Right cardiac atrium (tissue), 5 donors: ENCODE data around the gene MMP15. TPM values are rescaled to one million over a fixed set of nuclear protein-coding genes. Genes with fewer than 3 reads are reported as not detected.
A peak's percentile ranks its signal among the peaks of the same experiment; 100 is the strongest.
"Not testable (repeated sequence)": the region's sequence is repeated elsewhere in the genome, so short reads cannot be mapped to it uniquely, and the experiment has no call there.

ENCODE experiments used
- ATAC-seq, 2 donors: fragments of 200-7000 bp; cut with Tn5 transposase; one replicate each; pipeline versions ENCODE4 v1.8.0 to v1.9.1; 2020; ENCODE audit warnings: moderate library complexity in 2 of 2, mild to moderate bottlenecking in 1 of 2
- DNase-seq, 3 donors: peaks; one replicate each; pipeline ENCODE4 v3.0.0-alpha.2; 2020
- H3K27ac ChIP-seq: one replicate; pipeline ENCODE4 v1.5.1; 2013; ENCODE audit warnings: mild to moderate bottlenecking, low read length, control low read depth, moderate library complexity
- H3K27me3 ChIP-seq: one replicate; pipeline ENCODE4 v1.6.1; 2013; ENCODE audit not compliant: control insufficient read depth, insufficient read depth
- H3K4me1 ChIP-seq: one replicate; pipeline ENCODE4 v1.6.1; 2013; ENCODE audit warnings: low read length; ENCODE audit not compliant: control insufficient read depth, insufficient read depth
- H3K4me3 ChIP-seq: one replicate; pipeline ENCODE4 v1.5.1; 2013; ENCODE audit warnings: low read length, control low read depth
- H3K9me3 ChIP-seq: one replicate; pipeline ENCODE4 v1.6.1; 2013; ENCODE audit warnings: low read length; ENCODE audit not compliant: control insufficient read depth
- whole genome bisulfite sequencing: extraction: QIAGEN DNeasy Blood & Tissue Kit; methylation state at CpG from one replicate; pipeline ENCODE4 v1.1.7; 2013; 5-methylcytosine and 5-hydroxymethylcytosine counted together
- intact Hi-C, 4 donors: fragments of 100-400 bp; cut with DNase I; formaldehyde crosslinking; loops; one replicate each; pipeline versions ENCODE4 v1.11.0 to v1.14.0; 2022 to 2023
- polyA plus RNA-seq: library from polyadenylated mRNA; stranded (reverse); fragments of 200-250 nt; gene quantifications from one replicate; pipeline ENCODE4 v1.2.3, GENCODE V29; 2013
- total RNA-seq, 4 donors: library from RNA; stranded (reverse); fragmentation: NEBNext Ultra II Directional; extraction: Animal tissue kit (Norgen Biotek cat#: 25700); gene quantifications; one replicate each; pipeline ENCODE4 v1.2.1, GENCODE V29; 2021
- donor health status: healthy with polysubstance abuse.
- donor health status: DM: no; HTN: yes; CAD: no.
- donor health status: DM: no; HTN: no; CAD: no.
- donor health status: DM: no; HTN: yes; CAD: no; lungs with severe emphysema.
- donor health status: DM: yes; HTN: yes; CAD: no.

Gene MMP15
- total and polyA plus RNA-seq, 5 donors: 41.2 to 72.6 (median 61.0) TPM

DNA sequence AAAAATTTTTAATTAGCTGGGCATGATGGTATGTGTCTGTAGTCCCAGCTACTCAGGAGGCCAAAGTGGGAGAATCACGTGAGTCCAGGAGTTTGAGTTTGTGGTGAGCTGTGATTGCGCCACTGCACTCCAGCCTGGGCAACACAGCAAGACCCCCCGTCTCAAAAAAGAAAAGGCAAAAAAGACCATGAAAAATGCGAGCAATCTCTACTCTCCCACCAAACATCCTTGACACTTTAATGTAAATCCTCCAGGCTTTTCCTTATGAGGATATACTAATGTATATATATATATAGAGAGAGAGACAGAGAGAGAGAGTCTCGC, 28.1 kb downstream of the MMP15 start:
- H3K9me3 ChIP-seq: no peaks in the 10 kb centered on the region
- H3K27ac ChIP-seq: no peak overlapping the region
- no peaks in the 10 kb centered on the region for H3K27me3 ChIP-seq
- ATAC-seq (no peak), DNase-seq (no peak)
- H3K4me3 ChIP-seq: no peak overlapping the region
- 95% methylated on average over 5 of the region's 5 CpGs for WGBS
- intact Hi-C loops: no loop called here
- H3K4me1 ChIP-seq: no peaks in the 10 kb centered on the region

DNA sequence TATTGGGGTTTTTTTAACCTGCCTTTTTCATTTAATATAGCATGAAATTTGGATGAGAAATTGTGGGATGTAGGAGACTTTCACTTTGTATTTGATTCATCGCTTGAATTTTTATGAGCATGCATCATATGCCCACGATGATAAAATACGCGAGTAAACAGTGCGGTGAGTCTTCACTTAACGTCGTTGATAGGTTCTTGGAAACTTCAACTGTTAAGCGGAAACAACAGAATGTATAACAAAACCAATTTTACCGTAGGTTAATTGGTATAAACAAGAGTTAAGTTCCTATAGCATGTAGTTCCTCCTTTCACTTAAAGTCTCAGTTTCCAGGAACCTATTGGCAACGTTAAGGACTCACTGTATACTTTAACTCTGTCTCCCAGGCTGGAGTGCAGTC, 28.7 kb downstream of the MMP15 start:
- ATAC-seq: no peak
- intact Hi-C loops: no loop called here
- no peaks in the 10 kb centered on the region for H3K27me3 ChIP-seq

DNA sequence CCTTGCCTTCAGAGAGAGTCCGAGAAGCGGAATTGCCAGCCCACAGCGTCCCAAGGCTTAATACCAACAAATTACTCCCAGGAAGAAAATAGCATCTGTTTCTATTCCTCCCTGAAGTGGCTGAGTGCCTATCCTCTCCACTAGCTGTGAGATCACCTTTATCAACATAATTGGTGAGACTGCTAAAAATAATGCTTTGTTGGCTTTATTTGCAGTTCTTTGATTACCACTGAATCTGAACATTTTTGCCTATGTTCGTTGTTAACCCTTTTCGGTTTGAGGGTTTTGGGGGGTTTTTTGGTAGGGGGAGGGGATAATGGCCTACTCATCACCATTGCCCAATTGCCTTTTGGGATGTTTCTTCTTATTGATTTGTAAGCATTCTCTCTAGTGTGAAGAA, 31.0 kb downstream of the MMP15 start:
- Histone ChIP-seq H3K9me3 (no peaks in the 10 kb centered on the region), H3K27ac (no peak overlapping the region), H3K27me3 (no peaks in the 10 kb centered on the region), H3K4me1 (no peaks in the 10 kb centered on the region), H3K4me3 (no peak overlapping the region)
- intact Hi-C loops: no loop called here
- WGBS: 48% methylated on average over 5 of the region's 5 CpGs
- no peak for ATAC-seq
- DNase-seq: no peak

More for the DNA sequence above, 28.7 kb downstream of the MMP15 start:
- H3K9me3 ChIP-seq: no peaks in the 10 kb centered on the region
- WGBS: 71% methylated on average over 10 of the region's 10 CpGs
- no peak overlapping the region for H3K27ac ChIP-seq
- no peak for DNase-seq
- H3K4me1 ChIP-seq: no peaks in the 10 kb centered on the region
- H3K4me3 ChIP-seq: no peak overlapping the region

DNA sequence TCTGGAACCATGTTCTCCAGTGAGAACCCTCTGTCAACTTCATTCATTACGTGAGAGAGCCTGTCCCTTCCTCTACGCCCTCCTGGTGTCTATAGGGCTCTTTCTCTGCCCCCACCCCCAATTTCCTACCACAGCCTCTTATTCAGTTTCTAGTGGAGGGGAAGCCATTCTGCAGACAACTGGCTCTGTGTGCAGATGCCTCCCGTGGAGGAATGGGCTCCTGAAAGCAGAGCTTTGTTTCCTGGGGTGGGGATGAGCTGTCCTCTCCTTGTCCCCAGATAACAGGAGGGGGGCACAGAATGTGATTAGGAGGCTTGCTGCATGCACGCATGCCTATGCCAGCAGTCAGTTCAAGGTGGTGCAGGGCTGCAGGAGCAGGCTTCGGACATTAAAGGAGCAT, 31.6 kb downstream of the MMP15 start:
- no peaks in the 10 kb centered on the region for H3K9me3 ChIP-seq
- H3K27ac ChIP-seq: no peak overlapping the region
- DNase-seq: no peak
- intact Hi-C loops: no loop called here
- 59% methylated on average over 5 of the region's 5 CpGs for WGBS
- no peaks in the 10 kb centered on the region for H3K4me1 ChIP-seq
- no peaks in the 10 kb centered on the region for H3K27me3 ChIP-seq
- no peak for ATAC-seq
- no peak overlapping the region for H3K4me3 ChIP-seq

DNA sequence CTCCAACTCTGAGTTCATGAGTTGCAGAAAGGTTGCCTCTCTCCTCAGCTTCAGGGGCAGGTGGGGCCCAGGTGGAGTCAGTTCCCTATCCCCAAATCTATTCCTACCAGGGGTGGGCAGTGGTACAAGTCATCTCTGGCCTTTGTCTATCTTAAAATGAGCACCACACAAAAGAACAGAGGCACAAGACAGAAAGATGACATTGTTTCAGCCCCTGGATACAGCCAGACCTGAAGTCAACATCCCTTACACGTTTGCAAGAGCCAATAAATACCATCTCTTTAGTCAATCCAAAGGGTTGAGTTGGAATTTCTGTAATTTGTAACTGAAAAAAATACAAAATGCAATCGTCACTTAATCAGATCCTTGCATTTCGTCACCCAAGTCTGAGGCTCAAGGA, 32.2 kb downstream of the MMP15 start:
- no peak overlapping the region for H3K27ac ChIP-seq
- no peaks in the 10 kb centered on the region for H3K27me3 ChIP-seq
- ATAC-seq: no peak
- no peaks in the 10 kb centered on the region for H3K9me3 ChIP-seq
- no peaks in the 10 kb centered on the region for H3K4me1 ChIP-seq
- 78% methylated on average over 3 of the region's 3 CpGs for WGBS
- no peak for DNase-seq
- no peak overlapping the region for H3K4me3 ChIP-seq
- intact Hi-C loops: no loop called here

DNA sequence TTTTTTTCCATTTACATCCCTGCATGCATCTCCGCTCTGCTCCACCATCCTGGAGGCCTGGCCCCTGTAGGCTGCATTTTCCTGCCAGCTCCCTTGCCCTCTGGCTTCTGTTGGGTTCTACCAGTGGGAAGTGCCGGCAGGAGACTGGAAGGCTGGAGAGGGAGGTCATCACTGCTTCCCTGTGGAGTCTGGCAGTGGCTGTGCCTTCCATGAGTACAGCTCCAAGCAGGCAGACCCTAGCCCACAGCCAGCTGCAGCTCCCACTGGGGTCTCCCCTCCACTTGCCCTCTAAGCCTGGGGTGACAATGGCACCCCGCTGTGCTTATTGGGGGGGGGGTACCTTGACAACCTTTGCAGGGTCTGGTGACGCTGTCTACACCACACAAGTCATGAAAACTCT, 37.3 kb downstream of the MMP15 start:
- ATAC-seq (peak in 1 of 2 donors; percentile 52), DNase-seq (no peak)
- Histone ChIP-seq H3K9me3 (no peaks in the 10 kb centered on the region), H3K4me3 (no peak overlapping the region), H3K27me3 (no peaks in the 10 kb centered on the region), H3K4me1 (no peaks in the 10 kb centered on the region), H3K27ac (no peak overlapping the region)
- 72% methylated on average over 4 of the region's 4 CpGs for WGBS
- intact Hi-C loops: no loop called here

DNA sequence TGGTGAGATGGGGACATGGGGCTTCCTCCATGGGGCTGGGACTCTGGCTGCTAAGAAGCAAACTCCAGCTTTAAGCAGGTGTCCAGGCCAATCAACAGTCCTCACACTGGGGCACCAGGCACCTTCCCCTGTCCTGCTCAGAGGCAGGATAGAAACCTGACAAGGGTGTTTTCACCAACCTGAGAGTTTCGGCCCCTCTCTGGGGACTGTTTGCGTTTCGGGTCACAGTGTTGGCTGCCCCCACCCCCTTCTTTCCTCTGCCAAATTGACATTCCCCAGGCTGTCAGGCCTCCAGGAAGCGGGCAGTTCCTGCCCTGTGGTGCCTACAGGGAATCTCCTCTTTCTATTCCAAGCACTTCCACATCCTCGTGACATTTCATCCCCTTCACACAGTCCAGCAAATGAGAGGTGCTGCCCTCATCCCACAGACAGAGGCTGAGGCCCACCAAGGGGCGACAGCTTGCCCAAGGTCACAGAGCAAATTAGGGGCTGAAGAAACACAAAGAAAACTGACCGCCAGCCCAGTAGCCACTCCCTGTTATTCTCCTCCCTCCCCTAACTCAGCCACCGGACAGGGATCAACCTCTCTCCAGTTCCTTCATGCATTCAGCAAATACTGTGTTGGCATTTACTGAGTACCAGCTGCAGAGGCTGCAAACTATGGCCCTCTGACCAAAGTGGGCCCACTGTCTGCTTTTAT, 38.0 kb downstream of the MMP15 start:
- intact Hi-C loops: no loop called here
- WGBS: 32% methylated on average over 8 of the region's 8 CpGs
- H3K4me1 ChIP-seq: no peaks in the 10 kb centered on the region
- no peaks in the 10 kb centered on the region for H3K27me3 ChIP-seq
- H3K9me3 ChIP-seq: no peaks in the 10 kb centered on the region
- DNase-seq (no peak), ATAC-seq (peak; percentile 67 to 75)
- no peak overlapping the region for H3K27ac ChIP-seq
- H3K4me3 ChIP-seq: no peak overlapping the region

DNA sequence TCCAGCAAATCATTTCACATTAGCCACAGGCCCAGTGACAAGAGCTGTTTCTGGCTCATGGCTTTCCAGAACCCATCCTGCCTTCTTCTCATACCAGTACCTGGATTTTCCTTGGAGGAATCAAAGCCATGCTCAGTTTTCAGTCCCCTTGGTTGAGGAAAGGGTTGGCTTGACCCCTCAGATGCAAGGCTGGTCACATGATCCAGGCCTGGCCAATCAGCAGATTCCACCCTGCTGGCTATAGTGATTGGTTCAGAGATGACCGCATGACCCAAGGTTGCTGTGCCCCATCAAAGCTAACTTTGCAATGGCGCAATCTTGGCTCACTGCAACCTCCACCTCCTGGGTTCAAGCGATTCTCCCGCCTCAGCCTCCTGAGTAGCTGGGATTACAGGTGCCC, 45.0 kb downstream of the MMP15 start:
- Histone ChIP-seq H3K9me3 (no peaks in the 10 kb centered on the region), H3K27ac (no peak overlapping the region), H3K4me1 (no peaks in the 10 kb centered on the region), H3K4me3 (no peak overlapping the region), H3K27me3 (no peaks in the 10 kb centered on the region)
- no peak for ATAC-seq
- DNase-seq: no peak
- WGBS: over 99% methylated on average over 4 of the region's 4 CpGs
- intact Hi-C loops: no loop called here

DNA sequence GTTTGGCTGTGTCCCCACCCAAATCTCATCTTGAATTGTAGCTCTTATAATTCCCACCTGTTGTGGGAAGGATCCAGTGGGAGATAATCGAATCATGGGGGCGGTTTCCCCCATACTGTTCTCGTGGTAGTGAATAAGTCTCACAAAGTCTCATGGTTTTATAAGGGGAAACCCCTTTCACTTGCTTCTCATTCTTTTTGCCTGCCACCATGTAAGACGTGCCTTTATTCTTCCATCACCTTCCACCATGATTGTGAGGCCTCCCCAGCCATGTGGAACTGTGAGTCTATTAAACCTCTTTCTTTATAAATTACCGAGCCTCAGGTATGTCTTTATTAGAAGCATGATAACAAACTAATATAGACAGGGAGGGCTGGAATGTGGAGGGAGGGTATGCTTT, 46.6 kb downstream of the MMP15 start:
- DNase-seq, H3K27ac ChIP-seq, intact Hi-C loops, H3K9me3 ChIP-seq, H3K4me3 ChIP-seq, H3K4me1 ChIP-seq, H3K27me3 ChIP-seq, ATAC-seq: not testable (repeated sequence)
- 89% methylated on average over 5 of the region's 5 CpGs for WGBS

DNA sequence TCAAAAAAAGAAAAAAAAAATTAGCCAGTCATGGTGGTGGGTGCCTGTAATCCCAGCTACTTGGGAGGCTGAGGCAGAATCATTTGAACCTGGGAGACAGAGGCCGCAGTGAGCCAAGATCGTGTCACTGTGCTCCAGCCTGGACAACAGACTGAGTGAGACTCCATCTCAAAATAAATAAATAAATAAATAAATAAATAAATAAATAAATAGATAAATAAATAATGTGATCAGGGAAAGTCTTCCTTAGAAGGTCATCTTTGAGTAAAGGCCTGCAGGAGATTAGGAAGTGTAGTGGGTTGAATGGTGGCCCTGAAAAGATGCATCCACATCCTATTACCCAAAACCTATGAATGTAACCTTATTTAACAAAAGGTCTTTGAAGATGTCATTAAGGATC, 47.5 kb downstream of the MMP15 start:
- DNase-seq, H3K9me3 ChIP-seq, H3K4me1 ChIP-seq, ATAC-seq, H3K27me3 ChIP-seq, H3K4me3 ChIP-seq, intact Hi-C loops, H3K27ac ChIP-seq: not testable (repeated sequence)
- 93% methylated on average over 2 of the region's 2 CpGs for WGBS

DNA sequence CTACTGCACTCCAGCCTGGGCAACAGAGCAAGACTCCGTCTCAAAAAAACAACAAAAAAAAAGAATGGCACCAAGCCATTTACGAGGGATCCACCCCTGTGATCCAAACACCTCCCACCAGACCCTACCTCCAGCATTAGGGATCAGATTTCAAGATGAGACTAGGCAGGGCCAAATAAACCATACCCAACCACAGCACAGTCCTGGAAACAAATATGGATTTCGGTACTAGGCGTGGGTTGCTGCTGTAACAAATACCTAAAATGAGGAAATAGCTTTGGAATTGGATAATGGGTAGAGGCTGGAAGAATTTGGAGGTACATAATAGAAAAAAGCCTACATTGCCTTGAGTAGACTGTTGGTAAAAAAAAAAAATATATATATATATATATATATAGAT, 49.1 kb downstream of the MMP15 start:
- Histone ChIP-seq H3K4me1 (no peaks in the 10 kb centered on the region), H3K4me3 (no peak overlapping the region), H3K9me3 (no peaks in the 10 kb centered on the region), H3K27me3 (no peaks in the 10 kb centered on the region), H3K27ac (no peak overlapping the region)
- 79% methylated on average over 4 of the region's 4 CpGs for WGBS
- no peak for ATAC-seq
- intact Hi-C loops: no loop called here
- no peak for DNase-seq

DNA sequence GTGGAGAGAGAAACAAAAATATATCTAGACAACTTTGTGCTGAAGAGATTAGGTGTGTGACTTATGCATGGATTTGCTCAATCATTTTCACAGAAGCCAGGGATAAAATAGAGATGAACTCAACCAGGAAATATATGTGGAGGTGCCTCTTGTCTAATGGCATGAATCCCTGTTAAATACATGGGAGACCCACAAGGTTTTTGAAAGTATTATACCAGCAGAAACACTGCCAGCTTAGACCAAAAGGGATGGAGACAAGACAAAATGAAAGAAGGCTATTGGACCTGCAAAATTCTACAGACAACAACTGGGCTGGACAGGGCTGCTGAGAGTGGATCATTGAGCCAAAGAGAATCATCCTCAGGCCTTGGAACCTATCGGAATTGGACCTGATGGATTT, 51.0 kb downstream of the MMP15 start:
- Histone ChIP-seq H3K4me3 (no peak overlapping the region), H3K9me3 (no peaks in the 10 kb centered on the region), H3K4me1 (no peaks in the 10 kb centered on the region), H3K27ac (no peak overlapping the region), H3K27me3 (no peaks in the 10 kb centered on the region)
- ATAC-seq: no peak
- no peak for DNase-seq
- WGBS: 98% methylated on average over 1 of the region's 1 CpG
- intact Hi-C loops: no loop called here
